D721Med (cell line): ENCODE results near the gene ECI2.

ENCODE experiments used
- DNase-seq: peaks from one replicate; pipeline ENCODE4 v3.0.0; 2011; ENCODE audit warnings: low spot score; ENCODE audit not compliant: insufficient read length
- FAIRE-seq: peaks from 2 replicates; lab custom pipeline; 2011; peaks lifted over from hg19 to GRCh38; lab: Jason Lieb, UNC
- CTCF ChIP-seq: IDR thresholded peaks from 2 replicates; pipeline ENCODE4 v1.5.1; 2012; ENCODE audit warnings: mild to moderate bottlenecking, control low read depth; ENCODE audit not compliant: insufficient read depth; ENCODE audit errors: missing control alignments

Gene ECI2

GRCh38 chr6:4088704-4089103 is 46.7 kb downstream of the ECI2 start:
- DNase-seq (no peak), FAIRE-seq (no peak)
- TF ChIP-seq CTCF: no peak

GRCh38 chr6:4085332-4085700 is 50.1 kb downstream of the ECI2 start:
- TF ChIP-seq CTCF: no peak
- FAIRE-seq (no peak), DNase-seq (no peak)

- DNase-seq (no peak), FAIRE-seq (no peak)
- TF ChIP-seq CTCF: no peak
Measured at GRCh38 chr6:4084444-4085331, 50.7 kb downstream of the ECI2 start.

- no peak for TF ChIP-seq CTCF
- FAIRE-seq (no peak), DNase-seq (no peak)
Measured at GRCh38 chr6:4078691-4079471, 56.5 kb downstream of the ECI2 start, which contains the start of gene FAM217A. Gene FAM217A (minus strand): TSS chr6:4079137. CDS start chr6:4077414, 1,723 bp downstream.

- FAIRE-seq: no peak
- no peak for TF ChIP-seq CTCF
- DNase-seq: no peak
Measured at GRCh38 chr6:4074478-4075235, 60.7 kb downstream of the ECI2 start.

GRCh38 chr6:4071330-4071729 is 64.0 kb downstream of the ECI2 start:
- TF ChIP-seq CTCF: no peak
- DNase-seq (no peak), FAIRE-seq (no peak)
